HG02623 (cell line): Measurements from ENCODE around the gene GANC.

ENCODE experiments used
- ATAC-seq: cut with Tn5 transposase; IDR thresholded peaks from one replicate; pipeline ENCODE4 v1.9.1; 2021; ENCODE audit warnings: moderate library complexity; ENCODE audit not compliant: unreplicated experiment

GANC gene

DNA sequence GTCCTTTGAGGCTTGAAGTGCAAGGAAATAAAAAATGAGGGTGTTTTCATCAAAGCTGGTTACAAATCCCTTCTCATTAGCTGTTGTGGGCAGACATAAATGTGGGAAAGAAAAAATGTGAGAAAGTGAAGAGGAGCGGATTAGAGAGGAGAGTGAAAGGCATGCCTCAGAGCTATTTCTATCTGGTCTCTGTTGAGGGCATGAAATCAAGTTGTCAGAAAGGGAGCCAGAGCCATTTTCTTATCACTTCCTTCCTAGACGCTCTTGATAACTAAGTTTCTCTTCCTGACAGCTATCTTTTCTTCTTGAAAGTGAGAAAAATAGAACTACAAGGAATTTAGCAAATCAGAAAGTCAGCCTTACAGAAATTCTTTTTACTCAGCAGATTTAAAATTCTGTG, 65.5 kb downstream of the GANC start:
- no peak for ATAC-seq

DNA sequence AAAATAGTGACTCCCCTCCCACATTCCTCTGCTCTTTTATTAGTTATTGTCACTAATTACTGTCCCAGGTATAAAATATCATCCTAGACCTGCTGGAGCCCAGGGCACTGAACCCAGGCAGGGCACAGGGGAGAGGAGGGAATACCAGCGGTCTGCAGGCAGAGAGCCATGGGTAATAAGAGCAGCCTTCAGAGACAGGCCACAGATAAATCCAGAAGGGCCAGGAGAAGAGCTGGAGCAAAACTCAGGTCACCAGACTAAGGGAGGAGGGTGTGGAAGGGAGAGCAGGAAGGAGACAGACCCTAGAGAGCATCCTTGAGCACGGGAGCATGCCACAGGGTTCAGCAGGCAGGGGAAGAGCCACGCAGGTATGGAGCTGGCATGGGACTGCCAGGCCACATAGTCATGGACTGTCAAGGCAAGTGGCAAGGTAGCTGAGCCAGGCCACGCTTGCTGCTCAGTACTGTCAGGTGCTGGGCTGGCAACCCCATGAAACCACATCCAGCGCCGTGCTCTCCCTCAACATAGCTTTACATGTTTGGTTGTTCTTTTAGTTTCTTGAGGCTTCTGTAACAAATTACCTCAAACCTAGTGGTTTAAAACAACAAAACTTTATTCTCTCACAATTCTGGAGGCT, 70.7 kb downstream of the GANC start:
- ATAC-seq = no peak

DNA sequence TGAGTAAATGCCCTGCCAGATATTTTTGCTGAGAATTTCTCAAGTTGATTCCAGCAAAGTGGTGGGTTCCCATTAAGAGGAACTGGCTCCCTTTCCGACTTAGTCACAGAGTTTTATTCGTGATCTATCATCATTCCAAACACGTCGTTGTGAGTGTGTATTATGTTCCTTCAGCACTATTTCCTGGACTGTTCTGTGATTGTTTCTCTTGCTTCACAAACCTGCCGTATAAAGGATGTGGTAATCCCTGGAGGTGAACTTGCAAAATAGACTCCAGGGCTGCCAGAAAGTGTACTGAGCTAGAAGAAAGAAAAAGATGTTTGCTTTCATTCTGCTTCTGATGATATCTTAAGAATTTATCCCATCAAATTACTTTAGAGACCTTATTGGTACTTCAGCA, 71.8 kb downstream of the GANC start:
- ATAC-seq = no peak

DNA sequence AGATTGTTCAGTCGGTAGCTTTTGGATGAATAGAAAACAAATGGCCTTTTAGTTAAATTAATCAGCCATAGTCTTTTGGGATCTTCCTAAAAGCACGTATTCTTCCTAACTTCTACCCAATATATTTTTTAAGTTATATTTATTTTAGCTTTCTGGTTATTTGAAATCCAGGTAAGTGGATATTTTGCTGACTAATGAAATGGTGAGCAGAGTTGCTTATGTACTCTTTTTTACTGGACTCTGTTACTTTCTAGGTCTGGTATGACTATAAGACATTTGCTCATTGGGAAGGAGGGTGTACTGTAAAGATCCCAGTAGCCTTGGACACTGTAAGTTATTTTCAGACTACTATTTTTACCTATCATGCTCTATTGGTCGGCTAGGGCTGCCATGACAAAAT, 72.5 kb downstream of the GANC start:
- no peak for ATAC-seq

DNA sequence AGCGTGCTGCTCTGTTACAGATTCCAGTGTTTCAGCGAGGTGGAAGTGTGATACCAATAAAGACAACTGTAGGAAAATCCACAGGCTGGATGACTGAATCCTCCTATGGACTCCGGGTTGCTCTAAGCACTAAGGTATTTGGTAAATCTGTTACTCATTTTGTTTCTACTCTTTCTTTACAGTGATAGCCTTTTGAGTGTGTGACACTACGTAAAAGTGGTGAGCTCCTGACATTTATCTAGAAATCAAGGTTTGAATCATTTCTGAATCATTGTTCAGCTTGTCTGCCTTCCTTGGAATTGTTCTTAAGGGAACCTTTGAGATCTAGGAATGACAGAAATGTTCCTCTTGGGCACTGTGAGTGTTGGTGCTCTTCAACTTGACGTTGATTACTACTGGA, 75.1 kb downstream of the GANC start:
- no peak for ATAC-seq

DNA sequence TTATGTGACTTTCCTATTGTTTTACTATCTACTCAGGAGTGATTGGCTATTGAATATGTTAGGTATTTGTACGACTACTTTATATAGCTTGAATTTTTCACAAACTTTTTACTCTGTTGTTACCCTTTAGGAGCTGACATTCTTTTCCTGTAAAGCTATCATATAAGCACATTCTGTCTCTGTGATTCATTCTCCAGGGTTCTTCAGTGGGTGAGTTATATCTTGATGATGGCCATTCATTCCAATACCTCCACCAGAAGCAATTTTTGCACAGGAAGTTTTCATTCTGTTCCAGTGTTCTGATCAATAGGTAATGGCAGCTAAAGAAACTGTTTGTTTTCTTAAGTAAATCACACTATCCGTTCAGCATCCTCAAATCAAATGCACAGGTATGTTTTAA, 76.2 kb downstream of the GANC start:
- ATAC-seq = no peak

DNA sequence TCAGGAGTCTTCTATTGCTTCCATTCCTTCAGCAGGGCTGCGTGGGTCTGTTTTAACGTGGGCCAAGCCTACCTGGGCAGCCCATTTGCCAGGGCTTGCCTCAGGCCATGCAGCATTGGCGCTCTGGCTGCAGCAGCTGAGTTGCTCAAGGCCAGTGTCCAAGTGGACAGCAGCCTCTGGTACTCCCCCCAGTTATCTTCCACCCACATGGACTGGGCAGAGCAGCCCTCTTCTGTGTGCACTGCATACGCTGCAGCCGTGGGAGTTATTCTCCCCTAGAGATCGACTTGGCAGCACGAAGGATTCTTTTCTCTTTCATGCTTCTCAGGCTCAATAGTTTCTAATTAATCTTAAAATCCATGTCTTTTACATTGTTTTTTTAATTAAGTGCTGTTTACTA, 79.4 kb downstream of the GANC start:
- ATAC-seq = no peak

DNA sequence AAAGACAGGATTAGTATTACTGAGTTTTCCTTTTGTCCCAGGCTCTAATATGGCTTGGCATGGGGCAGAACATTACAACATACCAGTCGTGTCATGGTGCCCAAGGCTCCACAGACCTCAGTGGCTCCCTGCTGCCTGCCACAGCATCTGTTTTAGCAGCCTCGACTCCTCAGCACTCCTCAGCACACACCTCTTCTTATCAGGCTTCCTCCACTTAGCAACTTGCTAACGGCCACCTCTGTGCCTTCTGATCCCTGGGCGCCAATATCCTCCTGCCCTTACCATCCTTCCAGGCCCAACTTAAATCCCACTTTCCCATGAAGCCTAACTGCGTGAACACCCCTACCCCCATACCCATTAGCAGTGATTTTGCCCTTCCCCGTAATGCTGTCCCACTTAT, 80.1 kb downstream of the GANC start:
- no peak for ATAC-seq

DNA sequence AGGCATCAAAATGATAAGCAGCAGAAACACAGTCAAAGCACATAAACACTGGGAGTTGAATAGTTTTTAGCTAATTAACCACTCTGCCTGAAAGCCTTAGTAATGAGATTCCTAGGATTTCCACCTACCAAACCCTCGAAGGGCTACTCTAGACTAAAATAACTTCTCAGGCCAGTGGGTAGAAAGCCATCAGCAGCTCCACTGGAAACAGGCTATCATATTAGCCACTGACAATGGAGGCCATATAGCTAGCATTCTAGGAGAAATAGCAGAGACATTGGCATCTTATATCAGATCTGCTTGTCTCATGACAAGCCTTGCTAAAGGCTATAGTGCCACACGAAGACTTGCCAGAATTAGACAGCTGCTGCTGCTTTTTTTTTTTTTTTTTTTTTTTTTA, 81.8 kb downstream of the GANC start:
- ATAC-seq = no peak

DNA sequence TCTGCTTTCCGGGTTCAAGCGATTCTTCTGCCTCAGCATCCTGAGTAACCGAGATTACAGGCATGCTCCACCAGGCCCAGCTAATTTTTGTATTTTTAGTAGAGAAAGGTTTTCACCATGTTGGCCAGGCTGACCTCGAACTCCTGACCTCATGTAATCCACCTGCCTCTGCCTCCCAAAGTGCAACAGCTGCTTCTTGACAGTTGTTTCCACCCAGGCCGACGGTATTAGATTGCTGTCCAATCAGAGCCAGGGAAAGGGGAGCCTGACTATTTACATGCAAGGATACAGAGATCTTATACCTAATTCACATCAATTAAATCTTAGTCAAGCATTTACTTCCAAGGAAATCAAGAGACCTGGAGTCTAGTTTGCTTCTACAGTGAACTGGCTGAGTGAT, 82.3 kb downstream of the GANC start:
- no peak for ATAC-seq

DNA sequence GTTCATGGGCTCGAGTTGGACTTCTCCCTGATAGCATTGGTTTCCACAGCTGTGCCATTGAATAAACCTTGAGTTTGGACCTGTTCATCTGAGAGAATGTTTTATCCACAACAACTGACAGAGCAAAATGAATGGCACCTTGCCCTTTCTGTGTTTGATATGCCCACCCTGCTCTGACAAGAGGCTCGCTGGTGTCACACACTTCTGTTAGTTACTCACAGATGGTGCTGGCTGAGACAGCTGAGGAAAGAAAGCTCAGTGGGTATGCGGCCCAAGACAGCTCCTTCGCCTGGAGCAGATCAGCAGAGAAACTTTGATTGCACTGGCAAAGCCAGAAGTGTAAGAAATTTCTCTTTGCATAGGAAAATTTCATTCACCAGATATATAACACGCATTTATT, 83.8 kb downstream of the GANC start:
- no peak for ATAC-seq

DNA sequence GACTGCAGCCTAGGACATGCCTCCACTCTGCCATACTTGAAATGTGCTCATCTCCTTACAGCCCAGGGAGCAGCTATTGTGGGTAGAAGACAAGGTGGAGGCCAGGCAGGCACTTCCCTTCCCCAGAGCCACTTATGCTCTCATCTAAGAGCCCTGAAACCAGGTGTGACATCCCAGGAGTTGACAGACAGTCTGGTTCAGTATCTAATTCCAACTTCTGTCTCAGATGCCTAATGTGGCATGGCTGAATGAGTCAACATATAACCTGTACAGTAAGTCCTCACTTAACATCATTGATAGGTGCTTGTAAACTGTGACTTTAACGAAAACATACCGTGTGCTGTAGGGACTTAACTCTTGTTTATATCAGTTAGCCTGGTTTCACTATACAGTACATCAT, 85.1 kb downstream of the GANC start:
- ATAC-seq = no peak

DNA sequence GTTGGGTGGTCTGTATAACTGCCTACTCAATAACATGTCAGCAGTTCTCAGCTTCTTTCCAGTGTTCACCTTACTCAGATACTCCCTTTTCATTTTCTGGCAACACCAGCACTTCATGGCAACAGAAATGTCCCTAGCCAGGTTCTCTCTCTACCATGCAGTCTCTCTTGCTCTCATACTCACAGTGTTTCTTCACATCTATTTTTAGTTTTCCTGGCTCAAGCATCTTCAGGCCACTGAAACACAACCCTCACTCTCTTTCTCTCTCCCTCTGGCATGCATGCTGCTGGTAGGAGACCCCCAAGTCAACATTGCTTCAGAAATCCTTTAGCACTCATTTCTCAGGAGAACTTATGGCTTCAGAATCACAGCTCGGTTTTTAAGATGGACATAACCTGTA, 86.2 kb downstream of the GANC start, which contains the start of gene CAPN3:
CAPN3 (plus strand) TSS at position 253 of the 400 bp plus-strand sequence. CDS start 305 bp downstream, outside the sequence.
- no peak for ATAC-seq

DNA sequence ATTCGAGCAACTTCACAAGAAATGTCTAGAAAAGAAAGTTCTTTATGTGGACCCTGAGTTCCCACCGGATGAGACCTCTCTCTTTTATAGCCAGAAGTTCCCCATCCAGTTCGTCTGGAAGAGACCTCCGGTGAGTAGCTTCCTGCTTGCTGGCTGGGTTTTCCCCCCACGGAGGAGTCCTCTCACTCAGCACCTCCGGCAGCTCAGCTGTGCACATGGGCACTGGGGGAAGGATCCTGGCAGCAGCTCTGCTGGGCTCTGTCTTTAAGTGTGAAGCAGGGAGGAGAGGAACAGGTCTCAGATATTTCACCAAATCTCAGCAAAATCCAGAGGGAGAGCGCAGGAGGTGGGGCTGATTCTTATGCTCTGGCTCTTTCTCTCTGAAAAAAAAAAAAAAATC, 87.0 kb downstream of the GANC start:
- no peak for ATAC-seq

DNA sequence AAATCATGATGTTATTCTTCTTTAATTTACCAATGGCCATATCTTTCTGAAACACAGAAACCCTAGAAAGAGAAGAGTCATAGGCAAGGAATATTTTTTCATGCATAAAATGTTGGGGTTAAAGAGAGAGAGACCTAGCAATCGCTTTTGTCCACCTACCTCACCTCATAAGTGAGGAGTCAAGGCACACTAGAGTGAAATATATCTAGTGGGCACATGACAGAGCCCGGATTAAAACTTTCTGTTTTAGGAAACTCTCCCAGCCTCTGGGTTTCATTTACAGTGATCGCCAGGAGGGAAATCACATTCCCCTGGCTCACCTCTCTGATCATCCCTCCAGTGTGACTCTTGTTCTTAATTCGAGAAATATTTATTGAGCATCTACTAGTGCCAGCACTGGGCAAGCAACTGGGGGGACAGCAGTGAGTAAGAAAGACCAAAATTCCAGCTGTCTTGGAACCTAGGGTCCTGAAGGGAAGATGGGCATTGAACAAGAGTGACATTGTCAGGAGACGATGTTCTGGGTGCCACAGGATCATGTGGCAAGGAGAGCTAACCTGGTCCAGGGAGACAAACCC, 87.6 kb downstream of the GANC start:
- no peak for ATAC-seq

DNA sequence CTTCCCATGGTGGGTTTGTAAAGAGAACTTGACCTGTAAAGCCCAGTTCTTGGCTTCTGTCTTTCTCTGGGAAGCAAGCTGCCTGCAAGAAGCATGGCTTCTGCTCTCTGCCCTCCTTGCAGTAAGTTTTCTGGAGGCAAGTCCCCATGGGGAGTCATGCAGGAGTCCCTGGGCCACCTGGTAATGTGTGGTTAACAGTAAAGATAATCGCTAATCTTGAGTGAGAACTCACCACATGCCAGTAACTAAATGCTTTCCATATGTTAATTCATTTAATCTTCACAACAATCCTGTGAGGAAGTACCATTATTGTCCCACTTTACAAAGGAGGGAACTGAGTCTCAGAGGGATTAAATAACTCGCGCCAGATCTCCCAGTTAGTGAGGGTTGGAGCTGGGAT, 90.5 kb downstream of the GANC start:
- no peak for ATAC-seq

DNA sequence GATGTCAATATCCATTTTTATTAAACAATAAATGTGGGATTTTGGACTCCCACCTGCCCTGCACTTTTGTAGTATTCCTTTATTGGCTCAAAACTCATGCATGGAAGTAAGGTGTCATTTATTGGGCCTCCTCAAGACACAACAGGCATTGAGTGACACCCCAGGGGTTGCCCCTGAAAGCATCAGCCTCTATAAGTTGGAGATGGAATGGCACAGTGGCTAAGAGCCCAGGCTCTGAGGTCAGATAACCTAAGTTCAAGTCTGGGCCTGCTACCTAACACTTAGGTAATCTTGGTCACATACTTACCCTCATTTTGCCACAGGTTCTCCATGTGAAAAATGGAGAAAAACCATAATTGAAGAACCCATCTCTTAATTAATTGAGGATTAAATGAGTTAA, 90.9 kb downstream of the GANC start:
- ATAC-seq = no peak

DNA sequence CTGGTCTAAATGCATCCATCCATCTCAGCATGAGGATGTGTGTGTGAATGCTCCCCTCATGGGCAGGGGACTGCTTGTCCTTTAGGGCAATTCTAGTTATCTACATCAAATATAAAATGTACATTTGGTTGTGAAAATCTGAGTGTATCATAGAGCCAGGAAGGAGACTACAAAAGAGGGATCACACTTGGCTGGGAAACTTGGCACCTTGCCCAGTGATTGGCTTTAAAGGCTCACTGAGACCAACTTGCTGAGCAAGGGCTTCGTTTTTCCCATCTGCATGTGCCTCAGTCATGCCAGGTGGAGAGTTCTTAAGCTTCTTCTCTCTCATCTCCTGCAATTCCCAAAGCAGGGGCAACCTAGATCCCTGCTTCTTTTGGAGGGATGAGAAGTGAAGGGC, 91.5 kb downstream of the GANC start:
- no peak for ATAC-seq

DNA sequence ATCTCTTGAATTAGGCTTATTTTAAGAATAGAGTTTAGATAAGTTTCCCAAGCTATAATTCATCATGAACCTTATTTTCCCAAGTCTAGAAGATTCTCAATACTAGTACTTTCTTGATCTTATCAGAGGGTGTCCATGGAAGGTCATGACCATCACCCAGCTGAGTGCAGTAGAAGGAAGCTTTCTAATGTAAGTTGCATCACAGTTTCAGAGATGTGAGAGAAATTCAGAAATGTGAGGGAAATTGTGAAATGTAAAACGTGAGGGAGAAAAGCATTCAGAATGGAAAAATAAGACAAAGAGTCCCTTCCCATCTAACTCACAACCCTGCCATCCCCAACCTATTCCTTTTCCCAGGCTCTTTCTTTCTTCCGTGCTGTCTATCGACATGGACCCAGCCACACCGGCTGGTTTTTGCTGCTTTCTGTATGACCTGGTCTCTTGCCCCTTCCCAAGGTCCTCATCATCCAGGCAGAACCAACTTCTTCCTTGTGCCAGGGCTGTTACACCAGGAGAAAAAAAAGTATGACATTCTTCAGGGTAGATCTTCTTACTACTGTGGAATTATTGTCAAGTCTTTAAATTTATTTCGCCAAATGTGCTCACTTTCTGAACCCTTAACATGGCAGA, 93.0 kb downstream of the GANC start:
- no peak for ATAC-seq

DNA sequence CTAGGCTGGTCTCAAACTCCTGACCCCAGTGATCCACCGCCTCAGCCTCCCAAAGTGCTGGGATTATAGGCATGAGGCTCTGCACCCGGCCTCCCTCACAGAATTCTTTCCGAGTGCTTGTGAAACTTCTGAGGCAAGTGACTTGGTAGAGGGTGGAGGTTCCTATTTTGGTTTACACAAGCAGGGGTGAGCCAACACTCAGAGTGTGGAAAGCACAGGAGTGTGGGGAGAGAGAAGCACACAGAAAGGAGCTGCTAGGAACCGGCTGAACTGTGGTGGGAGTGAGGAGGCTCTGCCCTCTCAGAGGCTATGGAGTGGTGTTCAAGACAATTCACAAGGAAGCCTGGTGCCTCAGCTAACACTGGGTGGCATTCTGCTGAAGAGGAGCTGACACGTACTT, 94.0 kb downstream of the GANC start:
- ATAC-seq = no peak

DNA sequence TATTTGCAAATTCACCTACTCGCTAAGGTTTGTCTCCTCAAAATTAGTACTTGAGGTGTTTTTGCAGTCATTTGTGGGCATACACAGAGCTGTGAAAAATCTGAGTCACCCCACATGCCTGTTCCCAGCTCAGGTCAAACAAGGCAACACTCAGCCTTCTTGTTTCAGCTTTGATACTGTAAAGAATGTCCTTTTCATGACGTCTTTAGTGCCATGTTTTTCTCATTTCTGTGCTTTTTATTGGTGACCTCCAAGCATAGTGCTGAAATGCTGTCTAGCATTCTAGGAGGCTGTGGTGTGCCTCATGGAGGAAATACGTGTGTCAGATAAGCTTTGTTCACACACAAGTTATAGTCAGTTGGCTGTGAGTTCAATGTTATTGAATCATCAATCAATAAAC, 95.1 kb downstream of the GANC start:
- no peak for ATAC-seq

DNA sequence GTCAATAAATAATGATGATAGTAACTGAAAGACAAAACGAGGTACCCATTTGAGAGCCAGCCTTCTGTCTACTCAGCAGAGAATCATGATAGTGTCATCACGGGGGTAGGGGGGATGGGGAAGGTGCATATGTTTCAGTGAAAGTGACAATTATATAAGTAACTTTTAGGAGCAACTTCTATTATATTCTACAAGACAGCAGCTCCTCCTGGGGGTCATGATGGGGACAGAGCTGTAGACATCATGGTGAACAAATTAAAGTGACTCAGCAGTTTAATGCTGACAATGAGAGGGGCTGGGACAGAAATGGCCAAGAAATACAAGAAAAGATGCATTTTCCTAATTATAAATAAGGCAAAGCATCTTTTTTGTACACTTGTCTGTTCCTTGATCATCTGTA, 98.1 kb downstream of the GANC start:
- ATAC-seq = no peak

DNA sequence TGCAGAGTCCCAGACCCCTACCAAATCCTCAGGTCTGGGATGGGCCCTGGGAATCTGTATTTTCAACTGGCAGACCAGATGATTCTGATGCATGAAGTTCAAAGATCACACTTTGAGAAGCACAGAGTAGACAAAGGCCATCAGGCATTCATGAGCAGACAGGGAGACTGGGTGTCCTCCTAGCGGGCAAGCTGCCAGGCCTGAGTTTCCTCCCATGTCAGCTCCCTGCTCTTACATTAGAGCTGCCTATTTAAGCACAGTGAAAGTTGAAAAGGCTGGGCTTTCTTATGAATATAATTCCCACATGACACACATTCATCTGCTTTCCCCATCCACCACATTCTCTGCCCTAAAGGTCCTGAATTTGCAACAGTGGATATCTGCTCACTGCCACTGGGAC, 100.3 kb downstream of the GANC start:
- no peak for ATAC-seq
